K562 (cell line): ENCODE results near the gene EGR1. TPM values are rescaled to one million over a fixed set of nuclear protein-coding genes. Genes with fewer than 3 reads are reported as not detected.

ENCODE experiments used
- ARHGAP35 ChIP-seq: fragments of 450-650 bp; IDR thresholded peaks from 2 replicates; pipeline ENCODE4 v1.6.1; 2018; ENCODE audit not compliant: partially characterized antibody
- BHLHE40 ChIP-seq: IDR thresholded peaks from 2 replicates; pipeline ENCODE4 v1.6.1; 2011; ENCODE audit warnings: low read length, improper control_type of control experiment
- CCNT2 ChIP-seq: IDR thresholded peaks from 2 replicates; pipeline ENCODE4 v1.6.1; 2011; ENCODE audit warnings: borderline replicate concordance, low read depth, mild to moderate bottlenecking, moderate library complexity, mixed read lengths, low read length; ENCODE audit not compliant: insufficient read length; ENCODE audit errors: extremely low read depth
- ESRRA ChIP-seq: fragments of 450-650 bp; IDR thresholded peaks from 2 replicates; pipeline ENCODE4 v1.6.1; 2014; ENCODE audit warnings: low read depth, mild to moderate bottlenecking, moderate library complexity, borderline replicate concordance
- EZH2 ChIP-seq: IDR thresholded peaks from 2 replicates; pipeline ENCODE4 v1.6.1; 2012; ENCODE audit warnings: low read depth, mild to moderate bottlenecking, inconsistent platforms, low read length, borderline replicate concordance
- FOXK1 ChIP-seq: sonication (generic); formaldehyde crosslinking; IDR thresholded peaks from 2 replicates; pipeline ENCODE4 v1.8.0; 2022; ENCODE audit warnings: missing genetic modification reagents, mild to moderate bottlenecking, borderline replicate concordance
- MYC ChIP-seq, 2 experiments: fragments of 250-450 bp in 1 of 2; sonication (Bioruptor Pico) in 1 of 2; IDR thresholded peaks; 2 replicates each; pipeline versions ENCODE4 v1.5.1 to v1.6.1; 2012 to 2021; ENCODE audit warnings: low read depth in 2 of 2, borderline replicate concordance in 1 of 2, improper control_type of control experiment in 1 of 2, low read length in 1 of 2, mild to moderate bottlenecking in 1 of 2, moderate library complexity in 1 of 2
- PCBP2 ChIP-seq: fragments of 200-400 bp; formaldehyde crosslinking; IDR thresholded peaks from 2 replicates; pipeline ENCODE4 v1.6.1; 2018; ENCODE audit warnings: low read length, low read depth, mild to moderate bottlenecking, moderate library complexity; ENCODE audit not compliant: poor library complexity, severe bottlenecking
- POLR2A ChIP-seq: fragments of 450-650 bp; conservative IDR thresholded peaks from 2 replicates; pipeline ENCODE4 v1.6.1; 2016
- SAFB ChIP-seq: fragments of 200-400 bp; formaldehyde crosslinking; IDR thresholded peaks from 2 replicates; pipeline ENCODE4 v1.6.1; 2017; ENCODE audit warnings: low read depth, low read length, borderline replicate concordance
- SMAD1 ChIP-seq: fragments of 150-350 bp; IDR thresholded peaks from 2 replicates; pipeline ENCODE4 v1.6.1; 2014; ENCODE audit warnings: low read length, low read depth; ENCODE audit not compliant: partially characterized antibody
- ZBTB7A ChIP-seq: IDR thresholded peaks from 2 replicates; pipeline ENCODE4 v1.6.1; 2011; ENCODE audit warnings: low read depth, mild to moderate bottlenecking, low read length, moderate library complexity, borderline replicate concordance; ENCODE audit not compliant: control insufficient read depth
- ZEB2 ChIP-seq: fragments of 450-650 bp; IDR thresholded peaks from 2 replicates; pipeline ENCODE4 v1.6.1; 2016
- ZFPM2 ChIP-seq: fragments of 250-450 bp; sonication (Bioruptor Pico); IDR thresholded peaks from 2 replicates; pipeline ENCODE4 v1.5.1; 2022; ENCODE audit warnings: mild to moderate bottlenecking
- ZNF146 ChIP-seq: IDR thresholded peaks from one replicate; pipeline ENCODE4 v1.6.1; 2018; ENCODE audit warnings: missing compliant biosample characterization; ENCODE audit not compliant: unreplicated experiment
- ZNF444 ChIP-seq: fragments of 250-450 bp; sonication (Bioruptor Pico); IDR thresholded peaks from 2 replicates; pipeline ENCODE4 v1.4.0; 2020; ENCODE audit warnings: mild to moderate bottlenecking, moderate library complexity
- polyA plus RNA-seq, 8 experiments: library from polyadenylated mRNA; depleted of rRNA in 4 of 8; stranded (reverse) in 5 of 8; unstranded in 3 of 8; fragments of >200 nt; fragmentation: Nextera tagmentation in 2 of 8; fragmentation: Illumina TruSeq in 1 of 8; extraction: Ambion mirVana in 2 of 8; extraction: Trizol in 1 of 8; gene quantifications; 2 replicates each; pipeline versions ENCODE4 v1.2.1 to v1.2.3, GENCODE V29; 2011 to 2014; ENCODE audit warnings: inconsistent platforms in 1 of 8, missing spikeins in 1 of 8
- total RNA-seq, 7 experiments: library from RNA; depleted of rRNA in 6 of 7; stranded (reverse); fragments of >200 nt in 6 of 7; fragmentation: Illumina TruSeq in 2 of 7; extraction: Trizol in 2 of 7; gene quantifications; 2 replicates each; pipeline versions ENCODE4 v1.2.1 to v1.2.3, GENCODE V29; 2011 to 2021; ENCODE audit warnings: low replicate concordance in 1 of 7
- TF ChIP-seq, protein P1 (sequence below): fragments of 450-650 bp; formaldehyde crosslinking; IDR thresholded peaks from 2 replicates; pipeline ENCODE4 v1.4.0; 2020; ENCODE audit warnings: mild to moderate bottlenecking, moderate library complexity
- TF ChIP-seq, protein P2 (sequence below), 2 experiments: fragments of 450-650 bp in 1 of 2; IDR thresholded peaks; 2 replicates each; pipeline ENCODE4 v1.6.1; 2011 to 2017; ENCODE audit warnings: low read depth in 2 of 2, antibody characterized with exemption in 1 of 2, borderline replicate concordance in 1 of 2, low read length in 1 of 2, mild to moderate bottlenecking in 1 of 2, mixed read lengths in 1 of 2; ENCODE audit not compliant: control insufficient read depth in 1 of 2
- TF ChIP-seq, protein P3 (sequence below): sonication (generic); formaldehyde crosslinking; IDR thresholded peaks from 2 replicates; pipeline ENCODE4 v1.8.0; 2022; ENCODE audit warnings: mild to moderate bottlenecking, missing genetic modification reagents

EGR1 gene
- total and polyA plus RNA-seq, 9 of the 15 experiments (the other 6 are each of a cell fraction or from before 2014, with no cell fraction given) = 1.3 to 132 (median 21.5) TPM

DNA sequence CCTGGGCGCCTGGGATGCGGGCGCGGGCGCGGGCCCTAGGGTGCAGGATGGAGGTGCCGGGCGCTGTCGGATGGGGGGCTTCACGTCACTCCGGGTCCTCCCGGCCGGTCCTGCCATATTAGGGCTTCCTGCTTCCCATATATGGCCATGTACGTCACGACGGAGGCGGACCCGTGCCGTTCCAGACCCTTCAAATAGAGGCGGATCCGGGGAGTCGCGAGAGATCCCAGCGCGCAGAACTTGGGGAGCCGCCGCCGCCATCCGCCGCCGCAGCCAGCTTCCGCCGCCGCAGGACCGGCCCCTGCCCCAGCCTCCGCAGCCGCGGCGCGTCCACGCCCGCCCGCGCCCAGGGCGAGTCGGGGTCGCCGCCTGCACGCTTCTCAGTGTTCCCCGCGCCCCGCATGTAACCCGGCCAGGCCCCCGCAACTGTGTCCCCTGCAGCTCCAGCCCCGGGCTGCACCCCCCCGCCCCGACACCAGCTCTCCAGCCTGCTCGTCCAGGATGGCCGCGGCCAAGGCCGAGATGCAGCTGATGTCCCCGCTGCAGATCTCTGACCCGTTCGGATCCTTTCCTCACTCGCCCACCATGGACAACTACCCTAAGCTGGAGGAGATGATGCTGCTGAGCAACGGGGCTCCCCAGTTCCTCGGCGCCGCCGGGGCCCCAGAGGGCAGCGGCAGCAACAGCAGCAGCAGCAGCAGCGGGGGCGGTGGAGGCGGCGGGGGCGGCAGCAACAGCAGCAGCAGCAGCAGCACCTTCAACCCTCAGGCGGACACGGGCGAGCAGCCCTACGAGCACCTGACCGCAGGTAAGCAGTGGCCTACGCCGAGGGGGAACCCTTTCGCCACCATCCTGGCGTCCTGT lies at the start of gene EGR1 (continued):
- TF ChIP-seq, protein P1, sequence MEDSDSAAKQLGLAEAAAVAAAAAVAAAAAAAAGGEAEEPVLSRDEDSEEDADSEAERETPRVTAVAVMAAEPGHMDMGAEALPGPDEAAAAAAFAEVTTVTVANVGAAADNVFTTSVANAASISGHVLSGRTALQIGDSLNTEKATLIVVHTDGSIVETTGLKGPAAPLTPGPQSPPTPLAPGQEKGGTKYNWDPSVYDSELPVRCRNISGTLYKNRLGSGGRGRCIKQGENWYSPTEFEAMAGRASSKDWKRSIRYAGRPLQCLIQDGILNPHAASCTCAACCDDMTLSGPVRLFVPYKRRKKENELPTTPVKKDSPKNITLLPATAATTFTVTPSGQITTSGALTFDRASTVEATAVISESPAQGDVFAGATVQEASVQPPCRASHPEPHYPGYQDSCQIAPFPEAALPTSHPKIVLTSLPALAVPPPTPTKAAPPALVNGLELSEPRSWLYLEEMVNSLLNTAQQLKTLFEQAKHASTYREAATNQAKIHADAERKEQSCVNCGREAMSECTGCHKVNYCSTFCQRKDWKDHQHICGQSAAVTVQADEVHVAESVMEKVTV (CRISPR knock-in tag) = 0 out of 2 replicates have a peak, but pooled peaks have one; percentile 14
- peak; percentile 74; the same call in 1 of the 2 replicates for TF ChIP-seq ZBTB7A
- TF ChIP-seq ESRRA = no peak
- TF ChIP-seq ZFPM2 = no peak
- TF ChIP-seq ZNF146 (CRISPR knock-in tag) = no peak
- TF ChIP-seq BHLHE40 = peak; percentile 41
- peak; percentile 94 for TF ChIP-seq PCBP2
- TF ChIP-seq FOXK1 = 0 out of 2 replicates have a peak, but pooled peaks have one; percentile 82
- TF ChIP-seq SMAD1 = peak; percentile 100
- peak; percentile 92 for TF ChIP-seq SAFB
- TF ChIP-seq MYC (IDR thresholded peaks at IDR 0.05; ENCODE audit: low read depth, low read length) = no peak
- no peak for TF ChIP-seq MYC (CRISPR knock-in tag; IDR thresholded peaks at IDR 0.05; ENCODE audit: borderline replicate concordance, low read depth)
- peak; percentile 18; the same call in 1 of the 2 replicates for TF ChIP-seq EZH2
- TF ChIP-seq ARHGAP35 = peak; percentile 72
- TF ChIP-seq, protein P2, sequence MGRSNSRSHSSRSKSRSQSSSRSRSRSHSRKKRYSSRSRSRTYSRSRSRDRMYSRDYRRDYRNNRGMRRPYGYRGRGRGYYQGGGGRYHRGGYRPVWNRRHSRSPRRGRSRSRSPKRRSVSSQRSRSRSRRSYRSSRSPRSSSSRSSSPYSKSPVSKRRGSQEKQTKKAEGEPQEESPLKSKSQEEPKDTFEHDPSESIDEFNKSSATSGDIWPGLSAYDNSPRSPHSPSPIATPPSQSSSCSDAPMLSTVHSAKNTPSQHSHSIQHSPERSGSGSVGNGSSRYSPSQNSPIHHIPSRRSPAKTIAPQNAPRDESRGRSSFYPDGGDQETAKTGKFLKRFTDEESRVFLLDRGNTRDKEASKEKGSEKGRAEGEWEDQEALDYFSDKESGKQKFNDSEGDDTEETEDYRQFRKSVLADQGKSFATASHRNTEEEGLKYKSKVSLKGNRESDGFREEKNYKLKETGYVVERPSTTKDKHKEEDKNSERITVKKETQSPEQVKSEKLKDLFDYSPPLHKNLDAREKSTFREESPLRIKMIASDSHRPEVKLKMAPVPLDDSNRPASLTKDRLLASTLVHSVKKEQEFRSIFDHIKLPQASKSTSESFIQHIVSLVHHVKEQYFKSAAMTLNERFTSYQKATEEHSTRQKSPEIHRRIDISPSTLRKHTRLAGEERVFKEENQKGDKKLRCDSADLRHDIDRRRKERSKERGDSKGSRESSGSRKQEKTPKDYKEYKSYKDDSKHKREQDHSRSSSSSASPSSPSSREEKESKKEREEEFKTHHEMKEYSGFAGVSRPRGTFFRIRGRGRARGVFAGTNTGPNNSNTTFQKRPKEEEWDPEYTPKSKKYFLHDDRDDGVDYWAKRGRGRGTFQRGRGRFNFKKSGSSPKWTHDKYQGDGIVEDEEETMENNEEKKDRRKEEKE (IDR thresholded peaks at IDR 0.05; ENCODE audit: borderline replicate concordance in 1 of 2, control insufficient read depth in 1 of 2, low read depth in 2 of 2, low read length in 1 of 2) = peak in 1 of 2 experiments; percentile 98; a peak in 2 of 4 replicates
- peak; percentile 99 for TF ChIP-seq POLR2A
- no peak for TF ChIP-seq ZNF444 (CRISPR knock-in tag)
- TF ChIP-seq, protein P3, sequence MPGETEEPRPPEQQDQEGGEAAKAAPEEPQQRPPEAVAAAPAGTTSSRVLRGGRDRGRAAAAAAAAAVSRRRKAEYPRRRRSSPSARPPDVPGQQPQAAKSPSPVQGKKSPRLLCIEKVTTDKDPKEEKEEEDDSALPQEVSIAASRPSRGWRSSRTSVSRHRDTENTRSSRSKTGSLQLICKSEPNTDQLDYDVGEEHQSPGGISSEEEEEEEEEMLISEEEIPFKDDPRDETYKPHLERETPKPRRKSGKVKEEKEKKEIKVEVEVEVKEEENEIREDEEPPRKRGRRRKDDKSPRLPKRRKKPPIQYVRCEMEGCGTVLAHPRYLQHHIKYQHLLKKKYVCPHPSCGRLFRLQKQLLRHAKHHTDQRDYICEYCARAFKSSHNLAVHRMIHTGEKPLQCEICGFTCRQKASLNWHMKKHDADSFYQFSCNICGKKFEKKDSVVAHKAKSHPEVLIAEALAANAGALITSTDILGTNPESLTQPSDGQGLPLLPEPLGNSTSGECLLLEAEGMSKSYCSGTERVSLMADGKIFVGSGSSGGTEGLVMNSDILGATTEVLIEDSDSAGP = no peak
- TF ChIP-seq ZEB2 = no peak
- TF ChIP-seq CCNT2 = peak; percentile 78
